ENCODE measurements around the gene VN1R2.
"Not testable (repeated sequence)": the region's sequence is repeated elsewhere in the genome, so short reads cannot be mapped to it uniquely, and the experiment has no call there.

VN1R2 gene

DNA sequence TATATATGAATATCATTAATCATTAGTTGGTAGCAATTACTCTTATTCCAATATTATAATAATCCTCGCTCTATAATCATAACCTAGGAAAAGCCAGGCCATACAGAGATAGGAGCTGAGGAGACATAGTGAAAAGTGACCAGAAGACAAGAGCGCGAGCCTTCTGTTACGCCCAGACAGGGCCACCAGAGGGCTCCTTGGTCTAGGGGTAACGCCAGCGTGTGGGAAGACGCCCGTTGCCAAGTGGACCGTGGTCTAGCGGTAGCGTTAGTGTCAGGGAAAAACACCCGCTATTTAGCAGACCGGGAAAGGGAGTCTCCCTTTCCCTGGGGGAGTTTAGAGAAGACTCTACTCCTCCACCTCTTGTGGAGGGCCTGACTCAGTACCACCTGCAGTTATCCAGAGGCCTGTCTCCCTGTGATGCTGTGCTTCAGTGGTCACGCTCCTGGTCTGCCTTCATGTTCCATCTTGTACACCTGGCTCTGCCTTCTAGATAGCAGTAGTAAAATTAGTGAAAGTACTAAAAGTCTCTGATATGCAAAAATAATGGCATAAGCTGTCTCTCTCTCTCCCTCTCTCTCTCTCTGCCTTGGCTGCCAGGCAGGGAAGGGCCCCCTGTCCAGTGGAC lies at the start of gene VN1R2:
TSS of gene VN1R2 (plus strand) at position 578 of the 628 bp plus-strand sequence. CDS start 84 bp downstream, outside the sequence.
- Mint-ChIP-seq H3K9me3 (peaks cover 11% of the 10 kb centered on the region), H3K36me3 (peaks cover 19% of the 10 kb centered on the region), H3K4me1 (peaks cover 12% of the 10 kb centered on the region)
- not testable (repeated sequence) for H3K4me3 Mint-ChIP-seq, H3K27me3 Mint-ChIP-seq, H3K27ac Mint-ChIP-seq

- not testable (repeated sequence) for H3K4me1 Mint-ChIP-seq, H3K27ac Mint-ChIP-seq, H3K4me3 Mint-ChIP-seq, H3K27me3 Mint-ChIP-seq
- H3K36me3 Mint-ChIP-seq, result peaks cover 68% of the 10 kb centered on the region
- peaks cover 19% of the 10 kb centered on the region for H3K9me3 Mint-ChIP-seq
Measured at GRCh38 chr19:53211554-53211953, 46.5 kb upstream of the VN1R2 start.

GRCh38 chr19:53212703-53213320 lies 45.3 kb upstream of the VN1R2 start:
- no peaks in the 10 kb centered on the region for H3K27me3 Mint-ChIP-seq
- H3K36me3 Mint-ChIP-seq, result peaks cover 59% of the 10 kb centered on the region
- no peak overlapping the region for H3K27ac Mint-ChIP-seq
- H3K4me3 Mint-ChIP-seq, result no peak overlapping the region
- peaks cover 11% of the 10 kb centered on the region for H3K9me3 Mint-ChIP-seq
- no peaks in the 10 kb centered on the region for H3K4me1 Mint-ChIP-seq

GRCh38 chr19:53222716-53223115 lies 35.4 kb upstream of the VN1R2 start:
- H3K4me3 Mint-ChIP-seq, H3K27me3 Mint-ChIP-seq, H3K27ac Mint-ChIP-seq, H3K4me1 Mint-ChIP-seq: not testable (repeated sequence)
- H3K9me3 Mint-ChIP-seq, result peaks cover 34% of the 10 kb centered on the region
- peaks cover 27% of the 10 kb centered on the region for H3K36me3 Mint-ChIP-seq

- Mint-ChIP-seq H3K27ac (no peak overlapping the region), H3K9me3 (peaks cover 27% of the 10 kb centered on the region), H3K36me3 (peaks cover 22% of the 10 kb centered on the region)
Measured at GRCh38 chr19:53224606-53225005, 33.5 kb upstream of the VN1R2 start.

GRCh38 chr19:53237114-53237777 lies 20.8 kb upstream of the VN1R2 start:
- no peak overlapping the region for H3K27ac Mint-ChIP-seq
- no peaks in the 10 kb centered on the region for H3K27me3 Mint-ChIP-seq
- H3K4me1 Mint-ChIP-seq, result no peaks in the 10 kb centered on the region
- peaks cover 54% of the 10 kb centered on the region for H3K9me3 Mint-ChIP-seq
- H3K36me3 Mint-ChIP-seq, result peaks cover 60% of the 10 kb centered on the region
- H3K4me3 Mint-ChIP-seq, result no peak overlapping the region

More at GRCh38 chr19:53224606-53225005, 33.5 kb upstream of the VN1R2 start:
- H3K4me3 Mint-ChIP-seq, result no peak overlapping the region
- no peaks in the 10 kb centered on the region for H3K4me1 Mint-ChIP-seq
- no peaks in the 10 kb centered on the region for H3K27me3 Mint-ChIP-seq

- H3K4me3 Mint-ChIP-seq, result no peak overlapping the region
- H3K9me3 Mint-ChIP-seq, result peaks cover 47% of the 10 kb centered on the region
- H3K27me3 Mint-ChIP-seq, result no peaks in the 10 kb centered on the region
Measured at GRCh38 chr19:53246498-53246897, 11.6 kb upstream of the VN1R2 start.

DNA sequence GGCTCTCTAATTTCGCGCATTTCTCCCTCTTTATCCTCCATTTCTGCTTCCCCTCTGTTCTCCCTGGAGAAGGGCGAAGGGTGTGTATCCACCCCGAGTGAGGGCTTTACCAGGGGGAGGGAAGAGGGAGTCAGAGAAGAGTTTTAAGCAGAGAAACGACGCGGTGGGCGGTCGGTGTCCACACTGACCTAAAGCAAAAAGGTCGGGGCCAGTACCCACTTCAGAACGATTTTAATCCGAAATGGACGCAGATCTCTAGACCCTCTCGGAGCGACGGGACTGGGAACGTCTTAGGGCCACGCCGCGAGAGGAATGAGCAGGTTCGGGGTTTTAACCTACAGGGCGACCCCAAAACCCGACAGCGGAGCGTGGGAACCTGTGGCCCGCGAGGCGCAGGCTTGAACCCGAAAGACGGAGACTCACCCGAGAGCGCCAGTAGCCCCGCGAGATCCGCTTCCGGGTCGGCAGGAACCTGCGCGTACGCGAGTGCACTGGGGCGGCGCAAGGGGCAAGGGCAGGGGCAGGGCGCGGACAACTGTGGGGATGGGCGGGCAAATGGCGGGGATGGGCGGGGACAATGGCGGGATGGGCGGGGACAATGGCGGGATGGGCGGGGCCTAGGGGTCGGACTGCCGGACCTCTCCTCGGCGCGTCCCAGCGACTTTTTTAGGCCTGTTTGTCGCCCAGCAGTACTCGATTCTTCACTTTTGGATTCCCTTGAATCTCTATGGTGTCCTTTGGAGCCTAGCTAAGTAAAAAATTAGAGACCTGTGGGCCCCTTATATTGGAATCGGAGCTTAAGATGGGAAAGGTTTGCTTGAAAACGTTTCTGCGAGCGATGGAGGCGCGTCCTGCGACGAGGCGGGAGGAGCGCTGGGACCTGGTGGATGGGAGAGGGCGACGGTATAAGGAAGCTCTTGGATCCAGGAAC lies 3.4 kb upstream of the VN1R2 start, which contains the start of gene ZNF677:
TSS of gene ZNF677 (minus strand) at position 463 of the 931 bp plus-strand sequence. CDS start 3,323 bp downstream, outside the sequence.
- H3K9me3 Mint-ChIP-seq, result peaks cover 21% of the 10 kb centered on the region
- H3K4me1 Mint-ChIP-seq, result peaks cover 12% of the 10 kb centered on the region
- peak within 1 kb of the TSS; percentile 86 for H3K4me3 Mint-ChIP-seq
- H3K27me3 Mint-ChIP-seq, result peaks cover 1% of the 10 kb centered on the region
- peak within 1 kb of the TSS; percentile 69 for H3K27ac Mint-ChIP-seq
- H3K36me3 Mint-ChIP-seq, result peaks cover 38% of the 10 kb centered on the region

More at GRCh38 chr19:53246498-53246897, 11.6 kb upstream of the VN1R2 start:
- no peaks in the 10 kb centered on the region for H3K4me1 Mint-ChIP-seq
- peaks cover 75% of the 10 kb centered on the region for H3K36me3 Mint-ChIP-seq
- no peak overlapping the region for H3K27ac Mint-ChIP-seq

DNA sequence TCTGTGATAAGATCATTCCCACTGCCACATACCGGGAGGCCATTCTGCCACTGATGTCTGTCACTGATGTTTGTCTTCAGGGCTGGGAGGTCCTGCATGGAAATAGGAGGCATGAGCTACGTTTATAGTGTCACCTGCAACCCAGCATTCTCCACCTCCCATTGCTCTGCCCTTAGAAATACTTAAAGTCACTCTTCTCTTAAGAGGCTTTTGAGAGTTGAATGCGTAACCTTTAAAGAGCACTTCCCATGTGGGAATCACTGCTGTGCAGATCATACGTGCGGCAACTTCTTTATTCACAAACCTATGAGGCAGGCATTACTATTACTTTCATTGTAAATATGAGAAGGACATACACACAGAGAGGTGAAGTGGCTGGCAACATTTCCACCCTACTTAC lies 9.5 kb downstream of the VN1R2 start, which contains the start of gene VN1R4:
TSS of gene VN1R4 (minus strand) at position 101 of the 400 bp plus-strand sequence. CDS start at position 43, 58 bp downstream.
- peaks cover 23% of the 10 kb centered on the region for H3K9me3 Mint-ChIP-seq
- H3K27me3 Mint-ChIP-seq, H3K4me3 Mint-ChIP-seq, H3K27ac Mint-ChIP-seq, H3K4me1 Mint-ChIP-seq: not testable (repeated sequence)
- H3K36me3 Mint-ChIP-seq, result peaks cover 13% of the 10 kb centered on the region

- H3K4me3 Mint-ChIP-seq, H3K4me1 Mint-ChIP-seq, H3K27ac Mint-ChIP-seq, H3K36me3 Mint-ChIP-seq, H3K27me3 Mint-ChIP-seq: not testable (repeated sequence)
- peaks cover 13% of the 10 kb centered on the region for H3K9me3 Mint-ChIP-seq
Measured at GRCh38 chr19:53269861-53270260, 11.8 kb downstream of the VN1R2 start.

DNA sequence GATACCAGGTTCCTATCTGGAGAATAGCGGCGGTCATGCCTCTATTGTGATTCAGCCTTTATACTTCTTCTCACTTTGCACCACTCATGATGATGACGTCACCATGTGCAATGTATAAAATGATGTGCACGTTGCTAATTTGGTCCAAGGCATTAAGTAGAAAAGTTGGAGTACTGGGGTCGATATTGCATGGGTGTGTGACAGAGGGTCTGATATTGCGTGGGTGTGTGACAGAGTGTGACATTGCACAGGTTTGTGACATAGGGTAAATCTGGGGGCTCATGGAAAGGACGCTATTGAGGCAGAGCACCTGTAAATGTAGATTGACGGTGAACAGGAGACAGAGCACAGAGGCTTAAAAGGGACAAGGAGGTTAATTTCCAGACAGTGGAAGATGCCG lies 14.0 kb downstream of the VN1R2 start:
- no peak overlapping the region for H3K27ac Mint-ChIP-seq
- no peaks in the 10 kb centered on the region for H3K27me3 Mint-ChIP-seq
- peaks cover 4% of the 10 kb centered on the region for H3K36me3 Mint-ChIP-seq
- H3K9me3 Mint-ChIP-seq, result peaks cover 9% of the 10 kb centered on the region
- no peak overlapping the region for H3K4me3 Mint-ChIP-seq
- H3K4me1 Mint-ChIP-seq, result no peaks in the 10 kb centered on the region

- no peaks in the 10 kb centered on the region for H3K4me1 Mint-ChIP-seq
- peaks cover 17% of the 10 kb centered on the region for H3K9me3 Mint-ChIP-seq
- H3K36me3 Mint-ChIP-seq, result peaks cover 2% of the 10 kb centered on the region
- H3K4me3 Mint-ChIP-seq, result no peak overlapping the region
- H3K27me3 Mint-ChIP-seq, result peaks cover 2% of the 10 kb centered on the region
- H3K27ac Mint-ChIP-seq, result no peak overlapping the region
Measured at GRCh38 chr19:53275480-53275879, 17.4 kb downstream of the VN1R2 start.

- not testable (repeated sequence) for H3K4me1 Mint-ChIP-seq, H3K36me3 Mint-ChIP-seq, H3K27ac Mint-ChIP-seq, H3K4me3 Mint-ChIP-seq, H3K27me3 Mint-ChIP-seq
- peaks cover 15% of the 10 kb centered on the region for H3K9me3 Mint-ChIP-seq
Measured at GRCh38 chr19:53281947-53282346, 23.9 kb downstream of the VN1R2 start.

- Mint-ChIP-seq H3K27me3 (peaks cover 3% of the 10 kb centered on the region), H3K27ac (no peak overlapping the region), H3K4me3 (no peak overlapping the region), H3K36me3 (peaks cover 5% of the 10 kb centered on the region), H3K9me3 (peaks cover 6% of the 10 kb centered on the region), H3K4me1 (no peaks in the 10 kb centered on the region)
Measured at GRCh38 chr19:53285087-53285486, 27.0 kb downstream of the VN1R2 start.

Data from activated naive CD4-positive, alpha-beta T cell treated with anti-CD3 and anti-CD28 coated beads, Interleukin-2, amount 50 U/mL, for 24 hours (primary cell).